Measurements from ENCODE around the gene GMDS.

Gene GMDS

GRCh38 chr6:1617466-1618310, 627.7 kb downstream of the GMDS start:
- in situ Hi-C loops (cut with HindIII; ENCODE audit: low sequenced_read_pairs), result loop anchor here (25.0 kb wide), 1 partner anchor 595 kb away; no protein-coding TSS in a partner anchor

- in situ Hi-C loops (cut with HindIII; ENCODE audit: low sequenced_read_pairs), result loop anchor here (25.0 kb wide), 1 partner anchor 595 kb away; no protein-coding TSS in a partner anchor
Observed at GRCh38 chr6:1616701-1617463, 628.5 kb downstream of the GMDS start.

GRCh38 chr6:1615853-1616420, 629.5 kb downstream of the GMDS start:
- in situ Hi-C loops (cut with HindIII; ENCODE audit: low sequenced_read_pairs), result loop anchor here (25.0 kb wide), 1 partner anchor 596 kb away; no protein-coding TSS in a partner anchor

- in situ Hi-C loops (cut with HindIII; ENCODE audit: low sequenced_read_pairs), result loop anchor here (25.0 kb wide), 1 partner anchor 597 kb away; no protein-coding TSS in a partner anchor
Observed at GRCh38 chr6:1615151-1615852, 630.1 kb downstream of the GMDS start.

GRCh38 chr6:1614448-1615150, 630.8 kb downstream of the GMDS start:
- in situ Hi-C loops (cut with HindIII; ENCODE audit: low sequenced_read_pairs), result loop anchor here (25.0 kb wide), 1 partner anchor 598 kb away; no protein-coding TSS in a partner anchor

- in situ Hi-C loops (cut with HindIII; ENCODE audit: low sequenced_read_pairs), result loop anchor here (25.0 kb wide), 1 partner anchor 598 kb away; no protein-coding TSS in a partner anchor
Observed at GRCh38 chr6:1613688-1614447, 631.5 kb downstream of the GMDS start.

GRCh38 chr6:1613346-1613687, 632.1 kb downstream of the GMDS start:
- in situ Hi-C loops (cut with HindIII; ENCODE audit: low sequenced_read_pairs), result loop anchor here (25.0 kb wide), 1 partner anchor 599 kb away; no protein-coding TSS in a partner anchor

- in situ Hi-C loops (cut with HindIII; ENCODE audit: low sequenced_read_pairs), result loop anchor here (25.0 kb wide), 1 partner anchor 599 kb away; no protein-coding TSS in a partner anchor
Observed at GRCh38 chr6:1612974-1613306, 632.5 kb downstream of the GMDS start.

- in situ Hi-C loops (cut with HindIII; ENCODE audit: low sequenced_read_pairs), result loop anchor here (25.0 kb wide), 1 partner anchor 600 kb away; no protein-coding TSS in a partner anchor
Observed at GRCh38 chr6:1612299-1612973, 633.0 kb downstream of the GMDS start.

GRCh38 chr6:1611572-1612298, 633.7 kb downstream of the GMDS start:
- in situ Hi-C loops (cut with HindIII; ENCODE audit: low sequenced_read_pairs), result loop anchor here (25.0 kb wide), 1 partner anchor 601 kb away; no protein-coding TSS in a partner anchor

GRCh38 chr6:1611322-1611571, 634.2 kb downstream of the GMDS start:
- in situ Hi-C loops (cut with HindIII; ENCODE audit: low sequenced_read_pairs), result loop anchor here (25.0 kb wide), 1 partner anchor 601 kb away; no protein-coding TSS in a partner anchor

- in situ Hi-C loops (cut with HindIII; ENCODE audit: low sequenced_read_pairs), result loop anchor here (25.0 kb wide), 1 partner anchor 602 kb away; no protein-coding TSS in a partner anchor
Observed at GRCh38 chr6:1610497-1611321, 634.7 kb downstream of the GMDS start.

- in situ Hi-C loops (cut with HindIII; ENCODE audit: low sequenced_read_pairs), result loop anchor here (10.0 to 25.0 kb wide), 2 partner anchors 495 to 602 kb away; no protein-coding TSS in a partner anchor
Observed at GRCh38 chr6:1609648-1610496, 635.5 kb downstream of the GMDS start, which contains the start of gene FOXC1. TSS of gene FOXC1 (plus strand) at chr6:1609915. CDS start at chr6:1610446, 531 bp downstream.

GRCh38 chr6:1609041-1609647, 636.3 kb downstream of the GMDS start:
- in situ Hi-C loops (cut with HindIII; ENCODE audit: low sequenced_read_pairs), result loop anchor here (10.0 to 25.0 kb wide), 2 partner anchors 496 to 603 kb away; no protein-coding TSS in a partner anchor

- in situ Hi-C loops (cut with HindIII; ENCODE audit: low sequenced_read_pairs), result loop anchor here (10.0 to 25.0 kb wide), 2 partner anchors 496 to 604 kb away; no protein-coding TSS in a partner anchor
Observed at GRCh38 chr6:1608222-1609040, 637.0 kb downstream of the GMDS start.

Data from endothelial cell of hepatic sinusoid (primary cell).